GM19025 (cell line): ENCODE measurements around the gene C3orf20.

ENCODE experiments used
- ATAC-seq: cut with Tn5 transposase; IDR thresholded peaks from one replicate; pipeline ENCODE4 v1.9.1; 2021; ENCODE audit warnings: mild to moderate bottlenecking, low read depth, moderate library complexity; ENCODE audit not compliant: unreplicated experiment

The C3orf20 gene

GRCh38 chr3:14789640-14790285 is 114.8 kb downstream of the C3orf20 start:
- ATAC-seq = no peak

GRCh38 chr3:14791343-14791945 is 116.5 kb downstream of the C3orf20 start:
- no peak for ATAC-seq

- no peak for ATAC-seq
Observed at GRCh38 chr3:14792691-14793121, 117.8 kb downstream of the C3orf20 start.

- no peak for ATAC-seq
Observed at GRCh38 chr3:14793126-14793857, 118.4 kb downstream of the C3orf20 start.

GRCh38 chr3:14793858-14794234 is 118.9 kb downstream of the C3orf20 start:
- ATAC-seq = no peak

- ATAC-seq = no peak
Observed at GRCh38 chr3:14794435-14794834, 119.5 kb downstream of the C3orf20 start.

GRCh38 chr3:14795996-14796395 is 121.1 kb downstream of the C3orf20 start:
- no peak for ATAC-seq

- ATAC-seq = no peak
Observed at GRCh38 chr3:14796403-14797077, 121.6 kb downstream of the C3orf20 start.

- ATAC-seq = no peak
Observed at GRCh38 chr3:14797731-14798130, 122.8 kb downstream of the C3orf20 start.

- ATAC-seq = no peak
Observed at GRCh38 chr3:14798231-14798630, 123.3 kb downstream of the C3orf20 start.

GRCh38 chr3:14799146-14799545 is 124.2 kb downstream of the C3orf20 start:
- ATAC-seq = no peak

- no peak for ATAC-seq
Observed at GRCh38 chr3:14801031-14801430, 126.1 kb downstream of the C3orf20 start.

- ATAC-seq = no peak
Observed at GRCh38 chr3:14801668-14802380, 126.9 kb downstream of the C3orf20 start.

- no peak for ATAC-seq
Observed at GRCh38 chr3:14802381-14802731, 127.4 kb downstream of the C3orf20 start.

- ATAC-seq = no peak
Observed at GRCh38 chr3:14803101-14803980, 128.4 kb downstream of the C3orf20 start.

GRCh38 chr3:14803981-14804834 is 129.3 kb downstream of the C3orf20 start:
- ATAC-seq = no peak

GRCh38 chr3:14804835-14805780 is 130.2 kb downstream of the C3orf20 start:
- ATAC-seq = no peak
